Measurements from ENCODE around the gene MYH9. TPM values are rescaled to one million over a fixed set of nuclear protein-coding genes. Genes with fewer than 3 reads are reported as not detected.
A peak's percentile ranks its signal among the peaks of the same experiment; 100 is the strongest.

Gene MYH9
- total RNA-seq, 1 experiment from 2014 or later: 151 TPM

DNA sequence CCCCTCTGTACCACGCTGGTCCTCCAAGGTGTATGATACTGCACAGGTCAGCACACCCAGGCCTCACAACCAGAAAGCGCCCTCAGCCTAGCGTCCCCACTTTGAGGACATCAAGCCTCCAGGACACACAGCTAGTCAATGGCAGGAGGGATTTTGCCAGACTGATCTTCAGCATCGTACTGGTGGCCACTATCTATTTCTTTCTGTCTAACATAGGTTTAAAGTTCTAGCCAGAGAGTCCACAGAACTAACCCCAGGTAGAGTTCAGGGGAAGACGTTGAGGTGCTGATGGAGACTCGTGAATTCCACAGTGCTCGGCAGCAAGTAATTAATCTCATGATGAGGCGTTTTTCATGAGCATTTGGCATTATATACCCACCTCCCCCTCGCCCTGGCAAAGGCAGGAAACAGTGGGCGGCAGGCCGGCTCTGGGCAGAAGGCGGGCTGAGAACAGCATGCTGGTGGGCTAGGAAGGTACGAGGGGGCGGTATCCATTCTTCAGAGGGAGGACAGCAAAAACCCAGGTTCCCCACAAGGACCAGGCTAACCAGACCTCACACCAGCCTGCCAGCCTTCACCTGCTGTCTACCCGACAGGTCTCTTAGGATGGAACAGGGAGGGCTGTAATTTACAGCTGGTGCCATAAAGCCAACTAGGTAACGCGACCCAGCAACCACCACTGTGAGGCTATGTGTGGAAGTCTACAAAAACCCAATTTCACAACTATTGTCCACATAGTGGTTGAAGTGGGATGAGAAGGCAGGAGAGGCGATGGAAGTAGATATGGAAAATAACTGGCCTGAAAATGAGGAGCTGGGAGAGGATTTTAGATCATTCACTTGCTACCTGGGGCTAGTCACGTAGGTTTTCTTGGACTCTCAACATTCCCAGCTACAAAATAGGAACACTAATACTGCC, 18.5 kb downstream of the MYH9 start:
- no peak for DNase-seq
- Histone ChIP-seq H3K27me3 (no peaks in the 10 kb centered on the region), H3K27ac (peak overlapping the region; percentile 71), H3K36me3 (0 out of 2 replicates have a peak, but pooled peaks cover 4% of the 10 kb centered on the region), H3K9me3 (replicated peaks) (no peaks in the 10 kb centered on the region), H3K4me3 (no peak overlapping the region), H3K4me1 (peaks cover 73% of the 10 kb centered on the region)

DNA sequence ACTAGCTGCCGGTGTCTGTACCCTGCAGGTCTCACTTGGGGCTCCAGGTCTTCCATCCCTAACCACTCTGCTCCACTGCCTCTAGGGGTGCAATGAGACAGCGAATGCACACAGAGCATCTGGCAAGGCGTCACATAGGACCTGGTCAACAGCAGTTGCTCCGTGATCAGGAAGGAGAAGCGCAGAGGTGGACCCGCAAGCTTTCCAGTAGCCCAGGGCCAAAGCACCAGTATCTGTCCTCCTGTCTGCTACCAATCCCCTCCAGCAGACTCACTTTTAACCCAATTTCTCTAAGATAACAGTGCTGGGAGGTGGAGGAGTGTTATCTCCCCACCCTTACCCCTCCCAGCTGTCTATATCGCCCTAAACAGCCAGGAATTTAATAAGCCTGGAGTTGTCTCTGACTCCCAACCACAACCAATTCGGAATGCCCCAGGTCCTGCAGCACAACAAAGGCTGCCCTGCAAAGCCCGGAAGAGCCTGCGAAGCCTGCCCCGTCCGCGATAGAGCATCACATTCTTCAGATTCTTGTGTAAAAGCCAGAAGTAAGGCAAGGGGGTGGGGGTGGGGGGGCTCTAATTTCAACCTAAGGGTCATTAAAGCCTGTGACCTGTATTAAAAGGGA, 19.3 kb downstream of the MYH9 start:
- peak; percentile 90 for DNase-seq
- no peaks in the 10 kb centered on the region for H3K9me3 ChIP-seq (replicated peaks)
- peak overlapping the region; percentile 71 for H3K27ac ChIP-seq
- H3K27me3 ChIP-seq: no peaks in the 10 kb centered on the region
- no peak overlapping the region for H3K4me3 ChIP-seq
- peaks cover 73% of the 10 kb centered on the region for H3K4me1 ChIP-seq
- 0 out of 2 replicates have a peak, but pooled peaks cover 4% of the 10 kb centered on the region for H3K36me3 ChIP-seq

DNA sequence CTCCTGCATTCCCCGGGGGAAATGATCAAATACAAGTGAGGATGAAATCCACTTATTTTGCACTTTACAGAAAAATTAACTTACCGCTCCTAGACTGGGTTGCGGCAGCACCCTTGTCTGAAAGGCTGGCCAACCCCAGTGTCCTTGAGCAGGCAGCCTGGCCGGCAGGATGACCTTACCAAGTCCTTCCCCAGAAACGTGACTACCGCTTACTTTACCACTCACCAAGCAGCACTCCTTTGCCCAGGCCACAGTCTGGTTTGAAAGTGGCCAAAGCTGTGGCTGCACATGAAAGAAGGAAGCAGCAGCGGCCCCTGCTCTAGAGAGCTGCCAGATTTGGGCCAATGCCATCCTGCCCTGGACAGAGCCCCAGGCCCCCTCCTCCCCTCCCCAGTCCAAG, 20.3 kb downstream of the MYH9 start:
- no peak for DNase-seq
- H3K27me3 ChIP-seq: no peaks in the 10 kb centered on the region
- 0 out of 2 replicates have a peak, but pooled peaks cover 4% of the 10 kb centered on the region for H3K36me3 ChIP-seq
- H3K4me3 ChIP-seq: no peak overlapping the region
- H3K9me3 ChIP-seq (replicated peaks): no peaks in the 10 kb centered on the region
- H3K27ac ChIP-seq: no peak overlapping the region; the same call in 1 of the 2 replicates
- H3K4me1 ChIP-seq: peaks cover 79% of the 10 kb centered on the region

DNA sequence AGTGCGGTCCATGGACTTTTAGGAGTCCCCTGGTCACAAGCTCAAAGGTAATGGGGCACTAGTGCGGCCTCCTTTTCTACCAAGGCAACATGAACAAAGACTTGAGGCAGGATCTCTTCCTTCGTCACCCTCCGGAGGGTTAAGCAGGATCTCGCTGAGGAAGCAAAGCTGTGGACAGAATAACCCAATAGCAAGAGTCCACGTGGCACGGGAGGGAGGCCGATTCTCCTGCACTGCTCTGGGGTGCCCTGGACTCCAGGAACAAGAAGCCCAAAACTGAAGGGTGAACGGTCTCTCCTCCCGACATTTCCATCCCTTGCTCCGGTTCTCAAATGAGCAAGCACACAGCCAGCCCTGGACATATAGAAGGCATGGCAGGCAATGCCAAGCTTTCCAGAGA, 20.7 kb downstream of the MYH9 start:
- H3K27me3 ChIP-seq: no peaks in the 10 kb centered on the region
- H3K4me1 ChIP-seq: peaks cover 82% of the 10 kb centered on the region
- DNase-seq: no peak
- no peak overlapping the region for H3K4me3 ChIP-seq
- 0 out of 2 replicates have a peak, but pooled peaks cover 4% of the 10 kb centered on the region for H3K36me3 ChIP-seq
- H3K9me3 ChIP-seq (replicated peaks): no peaks in the 10 kb centered on the region
- no peak overlapping the region for H3K27ac ChIP-seq

DNA sequence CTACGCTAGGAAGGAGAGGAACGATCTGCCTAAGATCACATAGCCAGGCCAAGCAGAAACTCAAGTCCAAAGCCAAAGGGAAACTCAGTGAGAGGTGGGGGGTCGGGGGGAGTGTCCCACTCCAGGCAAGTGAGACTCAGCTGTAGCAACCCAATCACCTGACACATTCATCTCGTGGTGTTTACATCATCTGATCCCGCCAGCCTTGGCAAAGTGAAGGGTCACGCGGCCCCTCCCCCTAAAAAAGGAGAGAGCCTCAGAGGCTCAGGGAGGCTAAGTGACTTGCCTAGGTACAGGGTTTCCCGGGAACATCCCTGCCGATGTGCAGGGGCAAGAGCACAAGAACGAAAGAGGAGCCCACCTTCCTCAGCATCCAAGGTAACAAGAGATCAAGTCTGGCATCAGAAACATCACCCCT, 21.5 kb downstream of the MYH9 start:
- no peaks in the 10 kb centered on the region for H3K27me3 ChIP-seq
- H3K4me3 ChIP-seq: no peak overlapping the region
- no peak overlapping the region for H3K27ac ChIP-seq

DNA sequence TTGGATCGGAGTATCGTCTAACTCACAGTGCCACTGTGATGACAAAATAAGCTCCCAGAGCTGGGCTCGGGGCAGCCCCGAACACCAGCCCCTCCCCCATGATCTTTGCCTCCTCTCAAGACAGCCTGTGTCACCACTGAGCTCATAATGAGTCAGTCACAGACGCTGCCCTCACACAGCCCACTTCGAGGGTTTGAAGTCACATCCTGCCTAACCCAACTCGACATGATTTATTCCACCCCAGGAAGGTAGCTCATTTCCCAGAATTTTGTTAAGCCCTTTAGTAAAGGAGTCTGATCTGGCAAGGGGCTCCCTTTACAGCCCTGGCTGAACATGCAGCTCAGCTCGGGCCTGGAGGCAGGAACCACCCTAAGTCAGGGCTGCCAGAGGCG, 22.8 kb downstream of the MYH9 start:
- Histone ChIP-seq H3K27ac (no peak overlapping the region), H3K4me3 (no peak overlapping the region), H3K36me3 (0 out of 2 replicates have a peak, but pooled peaks cover 4% of the 10 kb centered on the region), H3K27me3 (no peaks in the 10 kb centered on the region), H3K9me3 (replicated peaks) (no peaks in the 10 kb centered on the region), H3K4me1 (peaks cover 82% of the 10 kb centered on the region)
- peak; percentile 58 to 65 for DNase-seq

More for the DNA sequence above, 21.5 kb downstream of the MYH9 start:
- Histone ChIP-seq H3K9me3 (replicated peaks) (no peaks in the 10 kb centered on the region), H3K4me1 (peaks cover 82% of the 10 kb centered on the region), H3K36me3 (0 out of 2 replicates have a peak, but pooled peaks cover 4% of the 10 kb centered on the region)
- no peak for DNase-seq

DNA sequence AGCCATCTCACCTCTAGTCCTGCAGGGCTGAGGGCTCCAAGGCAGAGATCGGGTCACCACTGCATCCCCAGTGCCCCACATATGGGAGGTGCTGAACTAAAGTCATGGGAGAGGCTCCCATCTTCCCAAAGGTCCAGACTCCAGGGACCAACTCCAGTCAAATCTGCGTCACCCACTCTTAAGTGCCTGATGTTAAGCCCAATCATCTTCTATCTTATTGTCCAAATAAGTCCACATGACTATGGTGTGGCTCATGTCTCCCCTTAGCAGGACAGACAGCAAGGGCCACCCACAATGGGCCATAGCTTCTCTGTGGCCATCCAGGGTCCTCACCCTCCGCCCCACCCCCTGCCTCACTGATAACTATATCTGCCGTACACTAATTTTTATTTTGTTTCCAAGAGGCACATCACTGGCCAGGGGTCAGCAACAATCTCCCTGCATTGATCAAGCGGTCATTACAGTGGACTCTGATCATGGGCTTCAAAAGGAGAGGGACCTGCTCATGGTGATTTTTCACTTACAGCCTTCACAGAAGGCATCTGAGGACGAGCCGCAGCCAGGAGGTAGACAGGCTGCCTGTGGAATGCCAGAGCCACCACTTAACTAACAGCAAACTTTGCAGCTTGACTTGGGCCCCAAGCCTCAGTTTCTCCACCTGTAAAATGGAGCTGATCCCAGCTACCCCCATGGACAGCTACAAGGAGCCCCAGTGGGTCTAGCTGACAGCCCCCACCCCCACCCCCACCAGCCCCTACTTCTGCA, 23.3 kb downstream of the MYH9 start:
- no peak overlapping the region for H3K27ac ChIP-seq
- no peak for DNase-seq
- no peaks in the 10 kb centered on the region for H3K27me3 ChIP-seq
- H3K9me3 ChIP-seq (replicated peaks): no peaks in the 10 kb centered on the region
- H3K4me1 ChIP-seq: peaks cover 80% of the 10 kb centered on the region
- H3K36me3 ChIP-seq: 0 out of 2 replicates have a peak, but pooled peaks cover 4% of the 10 kb centered on the region
- no peak overlapping the region for H3K4me3 ChIP-seq

DNA sequence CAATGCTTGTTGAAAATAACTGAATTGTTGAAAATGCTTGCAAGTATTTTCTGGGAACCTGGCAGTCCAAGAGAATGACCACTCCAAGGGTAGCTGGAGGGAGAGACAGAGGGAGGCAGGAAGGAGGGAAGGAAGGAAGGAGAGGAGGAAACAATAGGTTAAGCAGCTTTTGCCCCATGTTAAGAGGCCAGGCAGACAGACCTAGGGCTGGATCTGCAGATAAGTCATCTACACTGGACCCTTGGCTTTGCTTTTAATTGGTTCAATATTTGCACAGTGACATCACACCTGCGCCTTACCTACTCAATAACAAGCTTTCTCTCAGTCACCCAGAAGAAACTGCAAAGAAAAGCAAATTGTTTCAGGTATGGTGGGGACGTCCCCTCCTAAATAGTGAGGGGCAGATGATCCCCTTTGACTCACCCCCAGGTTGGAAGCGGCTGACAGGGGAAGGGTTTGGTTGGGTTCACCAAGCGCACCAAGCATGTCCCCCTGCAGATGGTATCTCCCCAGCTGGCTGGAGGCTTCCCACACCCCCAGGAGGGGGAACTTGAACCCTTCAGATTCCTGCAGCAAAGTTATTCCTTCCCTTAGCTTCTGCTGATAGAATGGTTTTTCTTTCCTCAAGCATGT, 24.3 kb downstream of the MYH9 start:
- Histone ChIP-seq H3K27me3 (no peaks in the 10 kb centered on the region), H3K4me1 (peaks cover 83% of the 10 kb centered on the region), H3K36me3 (0 out of 2 replicates have a peak, but pooled peaks cover 4% of the 10 kb centered on the region), H3K9me3 (replicated peaks) (no peaks in the 10 kb centered on the region), H3K27ac (no peak overlapping the region), H3K4me3 (no peak overlapping the region)
- no peak for DNase-seq

DNA sequence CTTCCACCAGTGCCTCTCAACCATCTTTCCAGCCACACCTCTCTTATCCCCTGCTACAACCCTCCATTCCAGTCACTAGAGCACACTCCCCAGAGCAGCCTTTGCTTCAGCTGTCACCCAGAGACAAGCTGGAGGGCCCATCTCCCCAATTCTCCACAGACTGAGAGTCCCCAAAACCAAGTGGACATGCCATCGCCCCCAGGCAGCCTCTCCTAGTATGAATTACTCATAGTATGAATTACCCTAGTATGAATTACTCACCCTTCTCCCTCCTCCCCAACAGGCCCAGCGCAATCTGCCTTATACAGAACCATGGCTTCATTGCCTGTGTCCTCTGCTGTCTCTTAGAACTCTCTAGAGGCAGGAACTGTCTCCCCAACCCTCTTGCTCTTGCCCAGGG, 24.8 kb downstream of the MYH9 start:
- Histone ChIP-seq H3K4me3 (no peak overlapping the region), H3K9me3 (replicated peaks) (no peaks in the 10 kb centered on the region), H3K27me3 (no peaks in the 10 kb centered on the region), H3K27ac (no peak overlapping the region), H3K4me1 (peaks cover 83% of the 10 kb centered on the region), H3K36me3 (0 out of 2 replicates have a peak, but pooled peaks cover 4% of the 10 kb centered on the region)
- no peak for DNase-seq

DNA sequence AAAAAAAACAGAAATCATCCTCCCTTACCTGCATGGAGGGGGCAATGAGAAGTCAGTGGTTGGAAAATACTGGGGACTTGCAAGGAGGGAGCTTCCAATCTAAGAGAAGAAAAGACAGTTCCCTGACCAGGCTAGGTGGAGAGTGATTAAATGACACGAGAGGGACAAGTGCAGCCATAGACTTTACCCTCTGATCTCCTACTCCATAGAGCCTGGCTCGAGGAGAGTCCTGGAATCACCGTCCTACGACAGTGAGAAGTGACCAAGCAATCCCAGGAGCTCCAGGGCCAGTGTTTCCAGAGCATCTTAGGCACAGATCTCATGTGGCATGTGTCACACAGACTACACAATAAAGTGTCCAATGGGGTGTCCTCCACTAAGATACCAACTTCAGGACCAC, 25.7 kb downstream of the MYH9 start:
- H3K27ac ChIP-seq: no peak overlapping the region

DNA sequence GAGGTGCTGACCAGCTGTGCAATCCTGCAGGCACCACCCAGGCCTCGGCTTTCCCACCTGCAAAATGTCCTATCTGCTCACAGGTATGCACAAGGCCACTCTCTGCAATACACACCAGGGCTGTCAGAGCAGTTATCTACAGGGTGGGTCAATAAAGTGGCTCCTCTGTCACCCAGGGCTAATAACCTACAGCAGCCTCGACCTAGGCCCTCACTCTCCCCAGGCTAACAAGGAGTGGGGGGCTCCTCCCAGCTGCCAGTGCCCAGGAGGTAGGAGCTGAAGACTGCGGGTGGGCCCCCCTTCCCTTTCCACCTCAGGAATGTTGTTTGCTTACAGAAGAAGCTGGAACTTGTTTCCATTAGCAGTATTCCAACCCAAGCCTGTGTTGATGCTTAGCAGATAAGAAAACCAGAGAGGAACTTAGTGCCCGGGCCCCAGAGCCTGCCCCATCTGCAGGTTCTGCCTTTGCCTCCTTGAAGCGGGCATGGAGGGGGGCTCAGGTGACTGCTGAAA, 26.8 kb downstream of the MYH9 start:
- DNase-seq: no peak
- Histone ChIP-seq H3K27me3 (no peaks in the 10 kb centered on the region), H3K27ac (no peak overlapping the region; the same call in 1 of the 2 replicates), H3K9me3 (replicated peaks) (no peaks in the 10 kb centered on the region), H3K36me3 (0 out of 2 replicates have a peak, but pooled peaks cover 3% of the 10 kb centered on the region), H3K4me3 (no peak overlapping the region), H3K4me1 (peaks cover 78% of the 10 kb centered on the region)

More for the DNA sequence above, 25.7 kb downstream of the MYH9 start:
- no peaks in the 10 kb centered on the region for H3K9me3 ChIP-seq (replicated peaks)
- H3K36me3 ChIP-seq: 0 out of 2 replicates have a peak, but pooled peaks cover 2% of the 10 kb centered on the region
- no peaks in the 10 kb centered on the region for H3K27me3 ChIP-seq
- DNase-seq: no peak
- peaks cover 83% of the 10 kb centered on the region for H3K4me1 ChIP-seq
- H3K4me3 ChIP-seq: no peak overlapping the region

DNA sequence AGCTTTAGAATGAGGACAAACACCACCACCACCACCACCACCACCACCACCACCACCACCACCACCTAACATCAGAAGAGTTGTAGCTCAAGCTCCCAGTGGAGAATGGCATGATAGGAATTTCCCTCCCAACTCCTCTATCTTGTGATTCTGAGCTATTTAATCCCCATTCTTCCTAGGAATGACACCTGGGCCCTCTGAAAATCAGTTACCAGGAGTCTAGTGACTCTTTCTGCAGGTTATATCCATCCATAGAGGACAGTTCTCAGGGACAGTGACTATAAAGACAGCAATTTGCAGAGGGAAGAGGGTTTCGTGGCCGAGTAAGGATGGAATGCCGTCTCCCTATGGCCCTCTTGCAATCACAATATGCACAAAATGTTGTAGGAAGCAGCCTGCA, 27.8 kb downstream of the MYH9 start:
- Histone ChIP-seq H3K4me3 (no peak overlapping the region), H3K27me3 (no peaks in the 10 kb centered on the region), H3K9me3 (replicated peaks) (no peaks in the 10 kb centered on the region), H3K36me3 (peaks cover 3% of the 10 kb centered on the region; the same call in 1 of the 2 replicates), H3K27ac (no peak overlapping the region), H3K4me1 (peaks cover 75% of the 10 kb centered on the region)
- DNase-seq: no peak

DNA sequence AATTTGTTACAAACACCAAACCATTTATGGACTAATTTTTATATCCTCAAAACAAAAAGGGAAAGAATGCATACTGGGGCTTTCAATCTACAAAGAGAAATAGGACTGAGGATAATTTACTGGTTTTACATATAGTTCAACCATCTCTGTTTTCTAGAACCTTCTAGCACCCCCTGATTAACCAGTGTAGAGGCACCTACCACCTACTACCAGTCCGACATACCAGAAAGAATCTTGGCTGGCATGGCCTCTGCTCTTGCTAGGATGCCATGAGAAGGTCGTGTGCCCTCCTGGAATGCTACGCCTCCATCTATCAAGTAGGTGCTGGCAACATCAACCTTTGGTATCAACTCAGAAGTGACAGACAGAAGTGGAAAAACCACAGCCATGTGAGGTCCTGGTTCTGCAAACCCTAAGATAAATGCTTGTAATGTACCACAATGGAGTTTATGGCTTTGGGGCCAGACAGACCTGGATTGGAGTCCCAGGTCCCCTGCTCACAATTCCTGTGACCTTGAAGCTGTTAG, 28.2 kb downstream of the MYH9 start:
- Histone ChIP-seq H3K4me1 (peaks cover 73% of the 10 kb centered on the region), H3K27me3 (no peaks in the 10 kb centered on the region), H3K27ac (no peak overlapping the region; the same call in 1 of the 2 replicates), H3K9me3 (replicated peaks) (no peaks in the 10 kb centered on the region), H3K4me3 (no peak overlapping the region), H3K36me3 (peaks cover 3% of the 10 kb centered on the region; the same call in 1 of the 2 replicates)
- DNase-seq: no peak
